Globus pallidus (tissue), 1 donor: ENCODE data around the gene VPS41.
A peak's percentile ranks its signal among the peaks of the same experiment; 100 is the strongest.
"Not testable (repeated sequence)": the region's sequence is repeated elsewhere in the genome, so short reads cannot be mapped to it uniquely, and the experiment has no call there.

Experiments
- DNase-seq: peaks from one replicate; pipeline ENCODE4 v3.0.0-alpha.2; 2015; ENCODE audit warnings: low spot score

Gene VPS41

GRCh38 chr7:38854947-38855346 lies 54.0 kb downstream of the VPS41 start:
- DNase-seq, result not testable (repeated sequence)

GRCh38 chr7:38851321-38851720 lies 57.7 kb downstream of the VPS41 start:
- DNase-seq, result no peak

- DNase-seq, result no peak
Measured at GRCh38 chr7:38846280-38846679, 62.7 kb downstream of the VPS41 start.

GRCh38 chr7:38844952-38845563 lies 63.9 kb downstream of the VPS41 start:
- no peak for DNase-seq

- DNase-seq, result no peak
Measured at GRCh38 chr7:38842746-38843145, 66.2 kb downstream of the VPS41 start.

- no peak for DNase-seq
Measured at GRCh38 chr7:38840736-38841460, 68.1 kb downstream of the VPS41 start.

GRCh38 chr7:38839851-38840250 lies 69.1 kb downstream of the VPS41 start:
- peak; percentile 31 for DNase-seq

- no peak for DNase-seq
Measured at GRCh38 chr7:38838725-38839385, 70.1 kb downstream of the VPS41 start.

GRCh38 chr7:38834357-38834756 lies 74.6 kb downstream of the VPS41 start:
- no peak for DNase-seq

GRCh38 chr7:38833329-38833728 lies 75.7 kb downstream of the VPS41 start:
- DNase-seq, result no peak

- peak; percentile 38 for DNase-seq
Measured at GRCh38 chr7:38831259-38831996, 77.6 kb downstream of the VPS41 start.

GRCh38 chr7:38830826-38831225 lies 78.2 kb downstream of the VPS41 start:
- DNase-seq, result peak; percentile 11

- no peak for DNase-seq
Measured at GRCh38 chr7:38829488-38830165, 79.4 kb downstream of the VPS41 start.

- no peak for DNase-seq
Measured at GRCh38 chr7:38828026-38828425, 81.0 kb downstream of the VPS41 start.

- no peak for DNase-seq
Measured at GRCh38 chr7:38825721-38826440, 83.1 kb downstream of the VPS41 start.

- DNase-seq, result no peak
Measured at GRCh38 chr7:38824948-38825347, 84.0 kb downstream of the VPS41 start.

GRCh38 chr7:38822549-38822948 lies 86.4 kb downstream of the VPS41 start:
- no peak for DNase-seq

GRCh38 chr7:38820571-38820970 lies 88.4 kb downstream of the VPS41 start:
- DNase-seq, result no peak

GRCh38 chr7:38819463-38819862 lies 89.5 kb downstream of the VPS41 start:
- DNase-seq, result no peak

- no peak for DNase-seq
Measured at GRCh38 chr7:38817526-38817925, 91.5 kb downstream of the VPS41 start.

GRCh38 chr7:38813768-38814167 lies 95.2 kb downstream of the VPS41 start:
- DNase-seq, result no peak
